Esophagus muscularis mucosa (tissue), 4 donors: Measurements from ENCODE around the gene RCCD1. TPM values are rescaled to one million over a fixed set of nuclear protein-coding genes. Genes with fewer than 3 reads are reported as not detected.

ENCODE experiments used
- DNase-seq: peaks from one replicate; pipeline ENCODE4 v3.0.0-alpha.2; 2017; ENCODE audit errors: extremely low spot score
- H3K27ac ChIP-seq, 4 donors: fragments of 200-600 bp; sonication (generic); replicated peaks in 1 of 4; 1 replicate in 3 of 4; 2 replicates in 1 of 4; pipeline ENCODE4 v1.5.1; 2016 to 2019; ENCODE audit warnings: mild to moderate bottlenecking in 1 of 4
- H3K27me3 ChIP-seq, 4 donors: fragments of 200-600 bp; sonication (generic); one replicate each; pipeline versions ENCODE4 v1.5.1 to v1.6.0; 2016 to 2019
- H3K36me3 ChIP-seq, 4 donors: fragments of 200-600 bp; sonication (generic); one replicate each; pipeline ENCODE4 v1.5.1; 2016 to 2019
- H3K4me1 ChIP-seq, 4 donors: fragments of 200-600 bp; sonication (generic); one replicate each; pipeline ENCODE4 v1.5.1; 2016 to 2019
- H3K4me3 ChIP-seq, 4 donors: fragments of 200-600 bp; sonication (generic); 1 replicate in 2 of 4; 2 replicates in 2 of 4; pipeline ENCODE4 v1.5.1; 2016 to 2019; ENCODE audit warnings: mild to moderate bottlenecking in 4 of 4, moderate library complexity in 1 of 4
- H3K9me3 ChIP-seq, 4 donors: fragments of 200-600 bp; sonication (generic); 1 replicate in 3 of 4; 2 replicates in 1 of 4; pipeline ENCODE4 v1.5.1; 2016 to 2019
- EP300 ChIP-seq: sonication (generic); formaldehyde crosslinking; IDR thresholded peaks from one replicate; pipeline ENCODE4 v1.6.1; 2017; ENCODE audit warnings: antibody characterized with exemption
- POLR2A ChIP-seq: fragments of 450-650 bp; IDR thresholded peaks from one replicate; pipeline ENCODE4 v1.6.1; 2017; ENCODE audit warnings: antibody characterized with exemption, moderate library complexity, mild to moderate bottlenecking, low read depth
- POLR2AphosphoS5 ChIP-seq, 2 donors: sonication (generic); formaldehyde crosslinking; IDR thresholded peaks; one replicate each; pipeline ENCODE4 v1.6.1; 2017; ENCODE audit warnings: antibody characterized with exemption in 2 of 2
- WGBS: methylation state at CpG from one replicate; pipeline ENCODE4 v1.1.5; 2018; 5-methylcytosine and 5-hydroxymethylcytosine counted together
- intact Hi-C: fragments of 100-400 bp; cut with DNase I; formaldehyde crosslinking; loops from one replicate; pipeline ENCODE4 v1.15.1; 2023
- total RNA-seq, 4 donors: library from RNA; depleted of rRNA; stranded (reverse); fragments of >200 nt; gene quantifications; one replicate each; pipeline versions ENCODE4 v1.1.0 to v1.2.1, GENCODE V29; 2016
- TF ChIP-seq, protein P1 (sequence below), 3 experiments: fragments of 200-600 bp in 2 of 3; fragments of 450-650 bp in 1 of 3; sonication (generic) in 2 of 3; IDR thresholded peaks; one replicate each; pipeline ENCODE4 v1.5.1; 2017 to 2019; ENCODE audit warnings: antibody characterized with exemption in 3 of 3, mild to moderate bottlenecking in 2 of 3, moderate library complexity in 1 of 3

The RCCD1 gene
- total RNA-seq, 4 donors from 2014 or later, result 5.3 to 12.7 (median 9.2) TPM

DNA sequence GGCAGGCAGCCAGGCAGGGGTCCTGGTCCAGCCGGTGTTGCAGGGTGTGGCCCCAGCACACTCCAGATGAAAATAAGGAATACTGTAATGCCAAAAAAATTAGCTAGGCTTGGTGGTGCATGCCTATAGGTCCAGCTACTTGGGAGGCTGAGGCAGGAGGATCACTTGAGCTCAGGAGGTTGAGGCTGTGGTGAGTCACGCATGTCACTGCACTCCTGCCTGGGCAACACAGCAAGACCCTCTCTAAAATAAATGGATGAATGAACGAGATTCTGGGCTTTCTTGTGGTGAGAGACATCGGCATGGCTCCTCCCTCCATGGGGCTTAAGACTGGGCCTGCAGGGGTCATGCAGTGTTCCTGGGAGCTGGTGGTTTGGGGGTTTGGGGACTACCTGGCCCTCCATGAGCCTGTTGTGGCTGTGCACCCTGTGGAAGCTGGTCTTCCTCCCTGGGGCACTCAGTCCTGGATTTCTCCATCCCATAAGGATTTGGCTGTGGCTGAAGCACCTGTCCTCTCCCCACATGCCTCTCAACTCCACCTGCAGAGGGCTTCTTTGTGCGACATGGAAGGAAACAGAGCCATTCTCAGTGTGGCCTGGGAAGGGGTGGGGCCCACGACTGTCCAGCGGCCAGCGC lies 7.6 kb upstream of the RCCD1 start:
- TF ChIP-seq EP300 (no peak), POLR2A (no peak), POLR2AphosphoS5 (IDR thresholded peaks at IDR 0.05) (no peak)
- TF ChIP-seq, protein P1, sequence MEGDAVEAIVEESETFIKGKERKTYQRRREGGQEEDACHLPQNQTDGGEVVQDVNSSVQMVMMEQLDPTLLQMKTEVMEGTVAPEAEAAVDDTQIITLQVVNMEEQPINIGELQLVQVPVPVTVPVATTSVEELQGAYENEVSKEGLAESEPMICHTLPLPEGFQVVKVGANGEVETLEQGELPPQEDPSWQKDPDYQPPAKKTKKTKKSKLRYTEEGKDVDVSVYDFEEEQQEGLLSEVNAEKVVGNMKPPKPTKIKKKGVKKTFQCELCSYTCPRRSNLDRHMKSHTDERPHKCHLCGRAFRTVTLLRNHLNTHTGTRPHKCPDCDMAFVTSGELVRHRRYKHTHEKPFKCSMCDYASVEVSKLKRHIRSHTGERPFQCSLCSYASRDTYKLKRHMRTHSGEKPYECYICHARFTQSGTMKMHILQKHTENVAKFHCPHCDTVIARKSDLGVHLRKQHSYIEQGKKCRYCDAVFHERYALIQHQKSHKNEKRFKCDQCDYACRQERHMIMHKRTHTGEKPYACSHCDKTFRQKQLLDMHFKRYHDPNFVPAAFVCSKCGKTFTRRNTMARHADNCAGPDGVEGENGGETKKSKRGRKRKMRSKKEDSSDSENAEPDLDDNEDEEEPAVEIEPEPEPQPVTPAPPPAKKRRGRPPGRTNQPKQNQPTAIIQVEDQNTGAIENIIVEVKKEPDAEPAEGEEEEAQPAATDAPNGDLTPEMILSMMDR (IDR thresholded peaks at IDR 0.05), result no peak
- Histone ChIP-seq H3K27me3 (no peaks in the 10 kb centered on the region), H3K4me1 (no peaks in the 10 kb centered on the region), H3K36me3 (peaks cover 92 to 100% (median 100%) of the 10 kb centered on the region in 4 donors), H3K9me3 (no peaks in the 10 kb centered on the region), H3K4me3 (no peak overlapping the region), H3K27ac (no peak overlapping the region)
- intact Hi-C loops, result no loop called here
- DNase-seq, result no peak
- WGBS, result 80% methylated on average over 8 of the region's 8 CpGs

DNA sequence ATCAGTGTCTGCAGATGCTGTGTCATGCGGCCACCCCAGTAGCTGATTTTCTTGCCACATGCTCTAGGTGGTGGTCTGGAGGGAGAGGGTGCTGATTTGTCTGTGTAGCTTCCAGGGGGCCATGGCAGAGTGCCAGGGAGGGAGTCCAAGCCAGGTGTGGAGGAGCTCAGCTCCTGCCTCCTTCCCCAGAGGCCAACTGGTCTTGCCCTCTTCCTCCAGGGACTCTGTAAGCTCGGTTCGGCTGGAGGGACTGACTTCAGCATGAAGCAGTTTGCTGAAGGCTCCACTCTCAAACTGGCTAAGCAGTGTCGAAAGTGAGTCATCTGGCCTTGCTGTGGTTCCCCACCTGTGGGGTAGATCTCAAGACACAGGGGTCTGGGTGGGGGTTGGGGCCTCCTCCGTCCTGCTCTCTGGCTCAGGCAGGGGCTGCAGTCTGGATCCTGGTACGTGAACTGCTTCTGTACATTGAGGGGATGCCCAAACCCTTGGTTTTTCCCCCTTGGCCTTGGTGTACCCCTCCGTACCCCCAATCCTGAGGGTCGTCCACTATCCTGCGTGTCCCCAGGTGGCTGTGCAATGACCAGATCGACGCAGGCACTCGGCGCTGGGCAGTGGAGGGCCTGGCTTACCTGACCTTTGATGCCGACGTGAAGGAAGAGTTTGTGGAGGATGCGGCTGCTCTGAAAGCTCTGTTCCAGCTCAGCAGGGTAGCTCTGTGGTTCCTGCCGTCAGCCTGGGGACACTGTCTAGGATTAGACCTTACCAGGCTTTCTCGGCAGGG lies 6.9 kb upstream of the RCCD1 start:
- H3K27me3 ChIP-seq, result no peaks in the 10 kb centered on the region
- WGBS, result 92% methylated on average over 11 of the region's 18 CpGs
- intact Hi-C loops, result no loop called here
- no peaks in the 10 kb centered on the region for H3K4me1 ChIP-seq
- H3K9me3 ChIP-seq, result no peaks in the 10 kb centered on the region
- TF ChIP-seq EP300 (no peak), POLR2A (no peak)
- TF ChIP-seq, protein P1 (IDR thresholded peaks at IDR 0.05), result no peak
- no peak overlapping the region for H3K4me3 ChIP-seq
- peaks cover 92 to 100% (median 100%) of the 10 kb centered on the region in 4 donors for H3K36me3 ChIP-seq
- DNase-seq, result no peak
- H3K27ac ChIP-seq, result no peak overlapping the region

GRCh38 chr15:90948506-90948905 lies 6.2 kb upstream of the RCCD1 start:
- H3K4me3 ChIP-seq, result no peak overlapping the region
- H3K27me3 ChIP-seq, result no peaks in the 10 kb centered on the region
- peaks cover 89 to 100% (median 100%) of the 10 kb centered on the region in 4 donors for H3K36me3 ChIP-seq
- WGBS, result 100% methylated on average over 2 of the region's 8 CpGs
- no peak for DNase-seq
- TF ChIP-seq POLR2A (no peak), POLR2AphosphoS5 (IDR thresholded peaks at IDR 0.05) (no peak), EP300 (no peak)
- TF ChIP-seq, protein P1 (IDR thresholded peaks at IDR 0.05), result no peak
- H3K9me3 ChIP-seq, result no peaks in the 10 kb centered on the region
- intact Hi-C loops, result no loop called here
- no peaks in the 10 kb centered on the region for H3K4me1 ChIP-seq
- H3K27ac ChIP-seq, result no peak overlapping the region

GRCh38 chr15:90949979-90950675 lies 4.6 kb upstream of the RCCD1 start:
- Histone ChIP-seq H3K36me3 (peaks cover 76 to 89% (median 89%) of the 10 kb centered on the region in 4 donors), H3K9me3 (no peaks in the 10 kb centered on the region), H3K4me3 (no peak overlapping the region), H3K4me1 (peaks cover 3 to 7% (median 6%) of the 10 kb centered on the region in 4 donors), H3K27me3 (no peaks in the 10 kb centered on the region), H3K27ac (no peak overlapping the region)
- TF ChIP-seq, protein P1 (IDR thresholded peaks at IDR 0.05), result no peak
- TF ChIP-seq POLR2AphosphoS5 (IDR thresholded peaks at IDR 0.05) (no peak), EP300 (no peak), POLR2A (no peak)
- intact Hi-C loops, result loop anchor here (10.0 kb wide), 1 partner anchor 75 kb away; the partner anchor contains the start of gene VPS33B
- WGBS, result 91% methylated on average over 22 of the region's 23 CpGs
- no peak for DNase-seq
